ENCODE results near the gene TACR1.
"Not testable (repeated sequence)": the region's sequence is repeated elsewhere in the genome, so short reads cannot be mapped to it uniquely, and the experiment has no call there.

TACR1 gene

GRCh38 chr2:75146606-75147332 lies 52.6 kb downstream of the TACR1 start:
- H3K27ac ChIP-seq (ENCODE audit: low read depth, low read length) = peak overlapping the region; percentile 63
- no peaks in the 10 kb centered on the region for H3K36me3 ChIP-seq (ENCODE audit: insufficient read depth, low read length)
- no peaks in the 10 kb centered on the region for H3K79me2 ChIP-seq (ENCODE audit: control insufficient read depth, insufficient read depth, low read length, unreplicated experiment)
- H3K4me3 ChIP-seq (ENCODE audit: low read depth, low read length) = no peak overlapping the region
- peaks cover 32% of the 10 kb centered on the region for H3K4me1 ChIP-seq (ENCODE audit: control insufficient read depth, insufficient read depth, low read length, unreplicated experiment)
- no peaks in the 10 kb centered on the region for H3K27me3 ChIP-seq (ENCODE audit: insufficient read depth, low read length)
- no peak overlapping the region for H2AFZ ChIP-seq (ENCODE audit: low read length, unreplicated experiment)

- not testable (repeated sequence) for H2AFZ ChIP-seq (ENCODE audit: low read length, unreplicated experiment); H3K36me3 ChIP-seq (ENCODE audit: insufficient read depth, low read length); H3K4me3 ChIP-seq (ENCODE audit: low read depth, low read length); H3K27me3 ChIP-seq (ENCODE audit: insufficient read depth, low read length); H3K79me2 ChIP-seq (ENCODE audit: control insufficient read depth, insufficient read depth, low read length, unreplicated experiment)
- H3K27ac ChIP-seq (ENCODE audit: low read depth, low read length) = peak overlapping the region; percentile 63
- peaks cover 38% of the 10 kb centered on the region for H3K4me1 ChIP-seq (ENCODE audit: control insufficient read depth, insufficient read depth, low read length, unreplicated experiment)
Measured at GRCh38 chr2:75146221-75146605, 53.1 kb downstream of the TACR1 start.

GRCh38 chr2:75142081-75142480 lies 57.2 kb downstream of the TACR1 start:
- Histone ChIP-seq H3K79me2 (ENCODE audit: control insufficient read depth, insufficient read depth, low read length, unreplicated experiment) (no peaks in the 10 kb centered on the region), H2AFZ (ENCODE audit: low read length, unreplicated experiment) (peak overlapping the region; percentile 15), H3K27ac (ENCODE audit: low read depth, low read length) (peak overlapping the region; percentile 49)

GRCh38 chr2:75140288-75140687 lies 59.0 kb downstream of the TACR1 start:
- peaks cover 31% of the 10 kb centered on the region for H3K4me1 ChIP-seq (ENCODE audit: control insufficient read depth, insufficient read depth, low read length, unreplicated experiment)
- no peak overlapping the region for H3K4me3 ChIP-seq (ENCODE audit: low read depth, low read length)
- no peaks in the 10 kb centered on the region for H3K79me2 ChIP-seq (ENCODE audit: control insufficient read depth, insufficient read depth, low read length, unreplicated experiment)
- no peak overlapping the region for H2AFZ ChIP-seq (ENCODE audit: low read length, unreplicated experiment)
- H3K27me3 ChIP-seq (ENCODE audit: insufficient read depth, low read length) = no peaks in the 10 kb centered on the region
- H3K36me3 ChIP-seq (ENCODE audit: insufficient read depth, low read length) = no peaks in the 10 kb centered on the region
- no peak overlapping the region for H3K27ac ChIP-seq (ENCODE audit: low read depth, low read length)

More at GRCh38 chr2:75142081-75142480, 57.2 kb downstream of the TACR1 start:
- Histone ChIP-seq H3K4me1 (ENCODE audit: control insufficient read depth, insufficient read depth, low read length, unreplicated experiment) (peaks cover 46% of the 10 kb centered on the region), H3K27me3 (ENCODE audit: insufficient read depth, low read length) (no peaks in the 10 kb centered on the region), H3K36me3 (ENCODE audit: insufficient read depth, low read length) (no peaks in the 10 kb centered on the region), H3K4me3 (ENCODE audit: low read depth, low read length) (no peak overlapping the region)

GRCh38 chr2:75139171-75139570 lies 60.1 kb downstream of the TACR1 start:
- Histone ChIP-seq H3K36me3 (ENCODE audit: insufficient read depth, low read length) (no peaks in the 10 kb centered on the region), H3K27ac (ENCODE audit: low read depth, low read length) (no peak overlapping the region), H3K79me2 (ENCODE audit: control insufficient read depth, insufficient read depth, low read length, unreplicated experiment) (no peaks in the 10 kb centered on the region), H3K4me1 (ENCODE audit: control insufficient read depth, insufficient read depth, low read length, unreplicated experiment) (peaks cover 38% of the 10 kb centered on the region), H3K4me3 (ENCODE audit: low read depth, low read length) (no peak overlapping the region), H2AFZ (ENCODE audit: low read length, unreplicated experiment) (no peak overlapping the region), H3K27me3 (ENCODE audit: insufficient read depth, low read length) (no peaks in the 10 kb centered on the region)

- no peak overlapping the region for H3K27ac ChIP-seq (ENCODE audit: low read depth, low read length)
- H3K79me2 ChIP-seq (ENCODE audit: control insufficient read depth, insufficient read depth, low read length, unreplicated experiment) = no peaks in the 10 kb centered on the region
- no peaks in the 10 kb centered on the region for H3K36me3 ChIP-seq (ENCODE audit: insufficient read depth, low read length)
- H3K4me1 ChIP-seq (ENCODE audit: control insufficient read depth, insufficient read depth, low read length, unreplicated experiment) = peaks cover 43% of the 10 kb centered on the region
- no peak overlapping the region for H2AFZ ChIP-seq (ENCODE audit: low read length, unreplicated experiment)
- H3K27me3 ChIP-seq (ENCODE audit: insufficient read depth, low read length) = no peaks in the 10 kb centered on the region
- H3K4me3 ChIP-seq (ENCODE audit: low read depth, low read length) = no peak overlapping the region
Measured at GRCh38 chr2:75138528-75138927, 60.8 kb downstream of the TACR1 start.

GRCh38 chr2:75135776-75136400 lies 63.4 kb downstream of the TACR1 start:
- H3K79me2 ChIP-seq (ENCODE audit: control insufficient read depth, insufficient read depth, low read length, unreplicated experiment) = no peaks in the 10 kb centered on the region
- no peak overlapping the region for H3K27ac ChIP-seq (ENCODE audit: low read depth, low read length)
- peaks cover 24% of the 10 kb centered on the region for H3K4me1 ChIP-seq (ENCODE audit: control insufficient read depth, insufficient read depth, low read length, unreplicated experiment)
- H3K36me3 ChIP-seq (ENCODE audit: insufficient read depth, low read length) = no peaks in the 10 kb centered on the region
- H3K27me3 ChIP-seq (ENCODE audit: insufficient read depth, low read length) = no peaks in the 10 kb centered on the region
- no peak overlapping the region for H2AFZ ChIP-seq (ENCODE audit: low read length, unreplicated experiment)
- no peak overlapping the region for H3K4me3 ChIP-seq (ENCODE audit: low read depth, low read length)

GRCh38 chr2:75134860-75135259 lies 64.5 kb downstream of the TACR1 start:
- Histone ChIP-seq H3K27ac (ENCODE audit: low read depth, low read length) (no peak overlapping the region), H3K4me1 (ENCODE audit: control insufficient read depth, insufficient read depth, low read length, unreplicated experiment) (peaks cover 18% of the 10 kb centered on the region), H2AFZ (ENCODE audit: low read length, unreplicated experiment) (no peak overlapping the region), H3K4me3 (ENCODE audit: low read depth, low read length) (no peak overlapping the region), H3K36me3 (ENCODE audit: insufficient read depth, low read length) (no peaks in the 10 kb centered on the region), H3K27me3 (ENCODE audit: insufficient read depth, low read length) (no peaks in the 10 kb centered on the region), H3K79me2 (ENCODE audit: control insufficient read depth, insufficient read depth, low read length, unreplicated experiment) (no peaks in the 10 kb centered on the region)

- H3K27ac ChIP-seq (ENCODE audit: low read depth, low read length) = no peak overlapping the region
- no peaks in the 10 kb centered on the region for H3K27me3 ChIP-seq (ENCODE audit: insufficient read depth, low read length)
- no peaks in the 10 kb centered on the region for H3K36me3 ChIP-seq (ENCODE audit: insufficient read depth, low read length)
- H3K4me3 ChIP-seq (ENCODE audit: low read depth, low read length) = peak overlapping the region; percentile 57; the same call in 1 of the 2 replicates
- H2AFZ ChIP-seq (ENCODE audit: low read length, unreplicated experiment) = peak overlapping the region; percentile 46
- H3K79me2 ChIP-seq (ENCODE audit: control insufficient read depth, insufficient read depth, low read length, unreplicated experiment) = no peaks in the 10 kb centered on the region
- H3K4me1 ChIP-seq (ENCODE audit: control insufficient read depth, insufficient read depth, low read length, unreplicated experiment) = peaks cover 18% of the 10 kb centered on the region
Measured at GRCh38 chr2:75133621-75134570, 65.4 kb downstream of the TACR1 start.

- no peaks in the 10 kb centered on the region for H3K36me3 ChIP-seq (ENCODE audit: insufficient read depth, low read length)
- H3K79me2 ChIP-seq (ENCODE audit: control insufficient read depth, insufficient read depth, low read length, unreplicated experiment) = no peaks in the 10 kb centered on the region
- H2AFZ ChIP-seq (ENCODE audit: low read length, unreplicated experiment) = no peak overlapping the region
- H3K27me3 ChIP-seq (ENCODE audit: insufficient read depth, low read length) = no peaks in the 10 kb centered on the region
- H3K4me1 ChIP-seq (ENCODE audit: control insufficient read depth, insufficient read depth, low read length, unreplicated experiment) = peaks cover 18% of the 10 kb centered on the region
- H3K4me3 ChIP-seq (ENCODE audit: low read depth, low read length) = no peak overlapping the region
- no peak overlapping the region for H3K27ac ChIP-seq (ENCODE audit: low read depth, low read length)
Measured at GRCh38 chr2:75130171-75130570, 69.1 kb downstream of the TACR1 start.

Measured in ACC112 (cell line).